Pulmonary artery endothelial cell (primary cell): Measurements from ENCODE around the gene DISP1. TPM values are rescaled to one million over a fixed set of nuclear protein-coding genes. Genes with fewer than 3 reads are reported as not detected.

Experiments
- DNase-seq: peaks from one replicate; pipeline ENCODE4 v3.0.0-alpha.2; 2011; ENCODE audit warnings: low read depth, low spot score
- total RNA-seq: library from RNA; depleted of rRNA; stranded (reverse); fragments of >200 nt; gene quantifications from 2 replicates; pipeline ENCODE4 v1.2.3, GENCODE V29; 2014

The DISP1 gene
- total RNA-seq, 1 donor from 2014 or later = 0.99 TPM

DNA sequence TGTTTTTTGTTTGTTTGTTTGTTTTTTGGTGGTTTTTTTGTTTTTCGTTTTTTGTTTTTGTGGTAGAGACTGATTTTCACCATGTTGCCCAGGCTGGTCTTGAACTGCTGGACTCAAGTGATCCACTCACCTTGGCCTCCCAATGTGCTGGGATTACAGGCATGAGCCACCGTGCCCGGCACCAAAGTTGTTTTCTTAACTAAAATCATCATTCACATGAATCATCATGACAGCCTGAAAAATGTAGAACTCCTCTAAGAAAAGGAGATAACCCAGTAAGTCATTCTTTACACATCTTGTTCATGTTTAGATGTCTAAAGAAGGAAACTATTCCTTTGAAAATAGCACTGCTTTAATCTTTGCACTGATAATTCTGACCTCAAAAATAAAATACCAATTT lies 37.5 kb downstream of the DISP1 start:
- DNase-seq = no peak

DNA sequence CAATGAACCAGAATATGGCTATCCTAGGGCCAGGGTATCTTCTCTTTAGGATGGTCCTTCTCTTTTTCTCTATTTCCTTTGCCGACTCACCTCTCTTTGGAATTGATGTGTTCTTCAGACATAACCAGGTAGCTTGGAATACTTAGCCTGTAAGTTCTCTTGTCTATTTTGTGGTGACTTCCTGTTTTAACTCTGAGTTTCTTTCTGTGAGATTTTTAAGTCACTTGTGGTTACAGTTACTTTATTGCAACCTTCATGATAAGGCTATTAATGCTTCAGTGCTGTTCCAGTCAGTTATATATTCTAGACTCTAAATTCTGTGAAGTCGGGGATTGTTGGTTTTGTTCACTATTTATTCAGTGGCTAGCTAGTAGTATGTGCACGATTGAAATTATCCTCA lies 46.2 kb downstream of the DISP1 start:
- DNase-seq = no peak

Other genes with a start within 250 kb of the DISP1 start
- gene TAF1A, start 225.1 kb upstream of the DISP1 start, total RNA-seq = 4.2 and 8.6 TPM in 2 replicates
- gene MIA3, start 196.9 kb upstream of the DISP1 start, total RNA-seq = 30.3 and 52.9 TPM in 2 replicates
- gene AIDA, start 102.5 kb upstream of the DISP1 start, total RNA-seq = 52.4 and 57.1 TPM in 2 replicates
- 32.0 and 49.1 TPM in 2 replicates for gene BROX, start 102.5 kb upstream of the DISP1 start, total RNA-seq
- not detected in 2 replicates for gene FAM177B, start 77.8 kb upstream of the DISP1 start, total RNA-seq